PC-9 (cell line): ENCODE measurements around the gene SUOX.
A peak's percentile ranks its signal among the peaks of the same experiment; 100 is the strongest.

Experiments used
- EZH2 ChIP-seq: fragments of 200-600 bp; sonication (generic); IDR thresholded peaks from 2 replicates; pipeline ENCODE4 v1.8.0; 2017; ENCODE audit warnings: antibody characterized with exemption, low read depth
- TF ChIP-seq, protein P1 (sequence below): fragments of 200-600 bp; sonication (generic); conservative IDR thresholded peaks from 2 replicates; pipeline ENCODE4 v1.6.1; 2017; ENCODE audit warnings: mixed run types, antibody characterized with exemption, mild to moderate bottlenecking, moderate library complexity

DNA sequence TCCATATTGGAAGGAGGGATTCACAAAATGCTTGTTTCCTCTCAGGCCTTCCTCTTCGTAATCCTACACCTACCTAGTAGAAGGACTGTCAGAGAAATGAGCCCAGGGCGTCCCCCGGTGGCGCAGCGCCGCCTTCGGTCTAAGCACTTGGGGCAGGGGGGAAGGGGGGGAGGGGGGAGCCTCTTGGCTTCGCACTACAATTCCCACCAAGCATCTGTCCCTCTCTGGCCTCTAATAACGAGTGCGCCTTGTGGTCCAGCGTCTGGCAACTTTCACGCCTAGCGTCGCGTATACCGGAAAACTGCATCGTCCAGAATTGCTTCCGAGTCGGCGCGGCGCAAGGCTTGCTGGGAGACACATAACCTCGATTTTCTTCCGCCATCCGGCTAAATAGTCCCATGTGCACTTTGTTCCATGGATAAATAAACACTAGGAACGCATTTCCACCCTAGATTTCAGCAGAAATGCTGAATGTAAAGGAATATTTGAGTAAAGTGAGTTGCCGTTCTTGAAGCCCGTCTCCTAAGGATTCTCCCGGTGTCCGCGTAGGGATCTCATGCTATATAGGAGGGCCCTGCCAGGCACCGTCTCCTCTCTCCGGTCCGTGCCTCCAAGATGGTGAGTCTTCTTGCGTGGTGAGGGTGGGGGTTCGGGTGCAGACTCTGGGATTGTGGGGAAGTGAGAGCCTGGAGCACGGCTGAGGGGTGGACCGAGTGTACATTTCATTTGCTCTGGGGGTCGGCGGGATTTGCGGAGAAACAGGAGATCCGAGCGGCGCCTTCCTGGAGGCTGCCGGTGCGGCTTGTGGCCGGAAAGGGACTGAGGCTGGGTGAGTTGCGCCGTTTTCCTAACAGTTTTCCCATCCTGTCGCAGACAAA, 44.7 kb downstream of the SUOX start, which contains the start of gene RPS26:
- TF ChIP-seq, protein P1, sequence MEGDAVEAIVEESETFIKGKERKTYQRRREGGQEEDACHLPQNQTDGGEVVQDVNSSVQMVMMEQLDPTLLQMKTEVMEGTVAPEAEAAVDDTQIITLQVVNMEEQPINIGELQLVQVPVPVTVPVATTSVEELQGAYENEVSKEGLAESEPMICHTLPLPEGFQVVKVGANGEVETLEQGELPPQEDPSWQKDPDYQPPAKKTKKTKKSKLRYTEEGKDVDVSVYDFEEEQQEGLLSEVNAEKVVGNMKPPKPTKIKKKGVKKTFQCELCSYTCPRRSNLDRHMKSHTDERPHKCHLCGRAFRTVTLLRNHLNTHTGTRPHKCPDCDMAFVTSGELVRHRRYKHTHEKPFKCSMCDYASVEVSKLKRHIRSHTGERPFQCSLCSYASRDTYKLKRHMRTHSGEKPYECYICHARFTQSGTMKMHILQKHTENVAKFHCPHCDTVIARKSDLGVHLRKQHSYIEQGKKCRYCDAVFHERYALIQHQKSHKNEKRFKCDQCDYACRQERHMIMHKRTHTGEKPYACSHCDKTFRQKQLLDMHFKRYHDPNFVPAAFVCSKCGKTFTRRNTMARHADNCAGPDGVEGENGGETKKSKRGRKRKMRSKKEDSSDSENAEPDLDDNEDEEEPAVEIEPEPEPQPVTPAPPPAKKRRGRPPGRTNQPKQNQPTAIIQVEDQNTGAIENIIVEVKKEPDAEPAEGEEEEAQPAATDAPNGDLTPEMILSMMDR: peak; percentile 51
- no peak for TF ChIP-seq EZH2
